ENCODE measurements around the gene TLN1. TPM values are rescaled to one million over a fixed set of nuclear protein-coding genes. Genes with fewer than 3 reads are reported as not detected.

Gene TLN1
- total RNA-seq, 1 experiment from 2014 or later = 347 TPM

- TF ChIP-seq SIN3A (IDR thresholded peaks at IDR 0.05; ENCODE audit: borderline replicate concordance, insufficient read depth, low read depth, low read length) = no peak
- no peak for TF ChIP-seq CTCF (IDR thresholded peaks at IDR 0.05)
- no peak for TF ChIP-seq POLR2AphosphoS5 (IDR thresholded peaks at IDR 0.05; ENCODE audit: low read depth, low read length)
- no peak for TF ChIP-seq TCF7L2 (IDR thresholded peaks at IDR 0.05; ENCODE audit: low read depth, low read length)
- TF ChIP-seq REST (IDR thresholded peaks at IDR 0.05; ENCODE audit: insufficient read depth in 1 of 2, low read depth in 2 of 2, low read length in 1 of 2) = no peak
- Histone ChIP-seq H3K4me3 (ENCODE audit: low read depth in 2 of 2, low read length in 2 of 2) (peak overlapping the region in 1 of 2 experiments; percentile 70; a peak in 1 of 4 replicates), H3K36me3 (ENCODE audit: control insufficient read depth, insufficient read depth, low read length) (peaks cover 2% of the 10 kb centered on the region), H3K4me1 (ENCODE audit: control insufficient read depth, insufficient read depth, low read length) (peaks cover 27% of the 10 kb centered on the region), H3K9me3 (ENCODE audit: control insufficient read depth, insufficient read depth, low read depth, low read length) (no peaks in the 10 kb centered on the region), H3K27me3 (ENCODE audit: control insufficient read depth, insufficient read depth, low read length) (no peaks in the 10 kb centered on the region), H3K27ac (ENCODE audit: low read length) (no peak overlapping the region)
- DNase-seq (ENCODE audit: low read depth, low spot score) = no peak
- no peak for ATAC-seq
- ChIA-PET CTCF (no interaction called here), POLR2A (interaction anchor here (0.6 kb wide), 1 partner anchor 30 kb away, joined by 14 read pairs; no protein-coding TSS in a partner anchor)
- in situ Hi-C loops (cut with HindIII; ENCODE audit: low pct_unique_long_range_greater_than_20kb, low sequenced_read_pairs) = no loop called here
- intact Hi-C loops (cut with micrococcal nuclease; ENCODE audit: unreplicated experiment) = loop anchor here (5.0 to 10.0 kb wide), 3 partner anchors 36 to 158 kb away; partner anchors contain the start of genes HINT2 and SPAG8
- no TSS peak for BruUV-seq (replicated peaks)
Measured at GRCh38 chr9:35656348-35656747, 75.6 kb downstream of the TLN1 start.

GRCh38 chr9:35653611-35654010 lies 78.4 kb downstream of the TLN1 start:
- DNase-seq (ENCODE audit: low read depth, low spot score) (no peak), ATAC-seq (no peak)
- no peak for TF ChIP-seq REST (IDR thresholded peaks at IDR 0.05; ENCODE audit: insufficient read depth in 1 of 2, low read depth in 2 of 2, low read length in 1 of 2)
- TF ChIP-seq TCF7L2 (IDR thresholded peaks at IDR 0.05; ENCODE audit: low read depth, low read length) = no peak
- TF ChIP-seq CTCF (IDR thresholded peaks at IDR 0.05) = no peak
- TF ChIP-seq SIN3A (IDR thresholded peaks at IDR 0.05; ENCODE audit: borderline replicate concordance, insufficient read depth, low read depth, low read length) = no peak
- H3K36me3 ChIP-seq (ENCODE audit: control insufficient read depth, insufficient read depth, low read length) = no peaks in the 10 kb centered on the region
- ChIA-PET CTCF (interaction anchor here (0.6 to 0.7 kb wide), 3 partner anchors 32 to 229 kb away, joined by 3 to 8 read pairs (median 3); no protein-coding TSS in a partner anchor), POLR2A (no interaction called here)
- no peak overlapping the region for H3K4me3 ChIP-seq (ENCODE audit: low read depth in 2 of 2, low read length in 2 of 2)
- BruUV-seq (replicated peaks) = no TSS peak
- peaks cover 3% of the 10 kb centered on the region; the same call in 1 of the 2 replicates for H3K4me1 ChIP-seq (ENCODE audit: control insufficient read depth, insufficient read depth, low read length)
- no peak overlapping the region for H3K27ac ChIP-seq (ENCODE audit: low read length)
- no peaks in the 10 kb centered on the region for H3K27me3 ChIP-seq (ENCODE audit: control insufficient read depth, insufficient read depth, low read length)
- H3K9me3 ChIP-seq (ENCODE audit: control insufficient read depth, insufficient read depth, low read depth, low read length) = no peaks in the 10 kb centered on the region
- in situ Hi-C loops (cut with HindIII; ENCODE audit: low pct_unique_long_range_greater_than_20kb, low sequenced_read_pairs) = no loop called here
- intact Hi-C loops (cut with micrococcal nuclease; ENCODE audit: unreplicated experiment) = loop anchor here (10.0 kb wide), 1 partner anchor 161 kb away; the partner anchor contains the start of genes HINT2 and SPAG8

Data from Panc1 (cell line).